ENCODE measurements around the gene LTBP1.

The LTBP1 gene

GRCh38 chr2:33350632-33351031 is 403.9 kb downstream of the LTBP1 start:
- ChIA-PET POLR2A (ENCODE audit: low non-redundant PET) (no interaction called here), CTCF (interaction anchor here (0.6 kb wide), 1 partner anchor 432 kb away, joined by 4 read pairs; no protein-coding TSS in a partner anchor)
- no peak for TF ChIP-seq CTCF (conservative IDR thresholded peaks at IDR 0.05; ENCODE audit: low read depth)
- no peak for DNase-seq (ENCODE audit: low spot score)
- no peak overlapping the region for H3K27ac ChIP-seq

DNA sequence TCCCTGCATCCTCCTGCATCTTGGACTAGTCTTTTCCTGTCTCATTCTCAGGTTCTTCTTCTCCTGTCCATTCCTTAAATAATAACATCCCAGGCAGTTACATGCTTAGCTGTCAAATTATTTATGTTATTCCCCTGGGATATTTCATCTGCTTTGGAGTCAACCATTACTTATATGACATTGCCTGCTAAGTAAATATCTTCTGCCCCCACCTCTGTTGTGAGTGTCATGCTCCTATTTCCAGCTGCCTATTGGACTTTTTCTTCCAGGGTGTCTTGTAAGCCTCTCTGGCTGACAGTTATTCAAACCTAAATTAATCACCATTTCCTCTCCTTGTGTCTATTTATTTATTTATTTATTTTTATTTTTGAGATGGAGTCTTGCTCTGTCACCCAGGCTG is 405.0 kb downstream of the LTBP1 start:
- CTCF ChIA-PET = no interaction called here
- no peak overlapping the region for H3K27ac ChIP-seq
- DNase-seq (ENCODE audit: low spot score) = no peak
- no peak for TF ChIP-seq CTCF (conservative IDR thresholded peaks at IDR 0.05; ENCODE audit: low read depth)
- POLR2A ChIA-PET (ENCODE audit: low non-redundant PET) = no interaction called here

- no peak for TF ChIP-seq CTCF (conservative IDR thresholded peaks at IDR 0.05; ENCODE audit: low read depth)
- no peak overlapping the region for H3K27ac ChIP-seq
- DNase-seq (ENCODE audit: low spot score) = no peak
- CTCF ChIA-PET = no interaction called here
- POLR2A ChIA-PET (ENCODE audit: low non-redundant PET) = no interaction called here
Observed at GRCh38 chr2:33354981-33355380, 408.2 kb downstream of the LTBP1 start.

DNA sequence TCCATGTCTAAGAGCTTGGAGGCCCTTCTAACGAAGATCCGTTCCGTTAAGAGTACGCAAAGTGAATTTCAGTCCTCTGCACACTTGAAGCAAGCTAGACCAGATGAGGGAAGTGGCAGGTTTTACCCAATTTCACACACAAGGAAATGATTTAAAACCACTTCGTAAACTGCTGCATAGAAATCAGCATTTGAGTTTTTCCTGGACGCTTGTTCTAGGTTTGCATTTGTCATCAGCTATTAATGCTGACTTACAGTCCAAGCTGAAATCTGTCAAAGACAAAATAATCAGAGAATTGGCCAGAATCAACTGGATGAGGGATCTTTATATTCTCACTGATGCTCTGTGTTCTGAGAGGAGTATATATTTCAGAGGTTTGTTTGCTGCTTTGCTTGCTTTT is 412.1 kb downstream of the LTBP1 start:
- ChIA-PET CTCF (no interaction called here), POLR2A (ENCODE audit: low non-redundant PET) (no interaction called here)
- TF ChIP-seq CTCF (conservative IDR thresholded peaks at IDR 0.05; ENCODE audit: low read depth) = no peak
- H3K27ac ChIP-seq = no peak overlapping the region
- DNase-seq (ENCODE audit: low spot score) = no peak

- TF ChIP-seq CTCF (conservative IDR thresholded peaks at IDR 0.05; ENCODE audit: low read depth) = no peak
- no peak overlapping the region for H3K27ac ChIP-seq
- ChIA-PET POLR2A (ENCODE audit: low non-redundant PET) (no interaction called here), CTCF (interaction anchor here (0.5 kb wide), 1 partner anchor 724 kb away, joined by 5 read pairs; no protein-coding TSS in a partner anchor)
- DNase-seq (ENCODE audit: low spot score) = no peak
Observed at GRCh38 chr2:33363325-33364298, 416.9 kb downstream of the LTBP1 start.

DNA sequence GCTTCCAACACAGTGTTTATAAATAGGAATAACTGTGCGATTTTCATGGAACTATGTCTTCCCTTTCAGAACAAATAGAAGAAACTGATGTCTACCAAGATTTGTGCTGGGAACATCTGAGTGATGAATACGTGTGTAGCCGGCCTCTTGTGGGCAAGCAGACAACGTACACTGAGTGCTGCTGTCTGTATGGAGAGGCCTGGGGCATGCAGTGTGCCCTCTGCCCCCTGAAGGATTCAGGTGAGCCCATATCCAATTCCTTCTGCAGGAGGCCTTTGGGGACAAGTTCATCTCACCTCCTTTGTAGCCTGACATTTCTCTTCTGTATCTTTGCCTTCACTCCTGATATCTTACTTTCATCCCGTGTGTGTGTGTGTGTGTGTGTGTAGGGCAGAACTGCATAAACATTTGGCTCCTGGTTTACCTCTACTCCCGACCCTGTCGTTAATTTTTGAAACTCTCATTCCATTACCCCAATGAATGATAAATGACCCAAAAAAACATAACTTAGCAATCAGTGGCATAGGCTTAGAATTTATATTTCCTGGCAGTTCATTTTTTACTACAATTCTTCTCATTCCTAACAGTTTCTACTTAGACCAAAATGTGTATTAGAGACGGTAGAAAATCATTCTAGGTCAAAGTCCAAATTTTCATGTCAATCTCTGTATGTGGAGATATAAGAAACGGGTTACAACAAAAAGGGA is 418.7 kb downstream of the LTBP1 start:
- DNase-seq (ENCODE audit: low spot score) = no peak
- no peak overlapping the region for H3K27ac ChIP-seq
- ChIA-PET CTCF (no interaction called here), POLR2A (ENCODE audit: low non-redundant PET) (interaction anchor here (0.5 kb wide), 1 partner anchor 852 kb away, joined by 4 read pairs; no protein-coding TSS in a partner anchor)
- TF ChIP-seq CTCF (conservative IDR thresholded peaks at IDR 0.05; ENCODE audit: low read depth) = no peak

Measured in RWPE1 (cell line).